Thymus (tissue), 11 donors: ENCODE data around the gene AAR2. TPM values are rescaled to one million over a fixed set of nuclear protein-coding genes. Genes with fewer than 3 reads are reported as not detected.

ENCODE experiments used
- DNase-seq, 9 donors: peaks; one replicate each; pipeline ENCODE4 v3.0.0-alpha.2; 2013; ENCODE audit warnings: low spot score in 9 of 9, low read depth in 6 of 9, missing footprints in 1 of 9
- H3K27ac ChIP-seq, 2 donors: one replicate each; pipeline ENCODE4 v1.5.1; 2013; ENCODE audit warnings: control low read depth in 1 of 2, low read depth in 1 of 2, low read length in 1 of 2, mild to moderate bottlenecking in 1 of 2, moderate library complexity in 1 of 2
- H3K27me3 ChIP-seq, 2 donors: one replicate each; pipeline ENCODE4 v1.5.1; 2013; ENCODE audit warnings: low read length in 1 of 2; ENCODE audit not compliant: control insufficient read depth in 2 of 2, insufficient read depth in 1 of 2
- H3K36me3 ChIP-seq, 2 donors: one replicate each; pipeline ENCODE4 v1.5.1; 2013; ENCODE audit warnings: low read length in 1 of 2, mild to moderate bottlenecking in 1 of 2, moderate library complexity in 1 of 2; ENCODE audit not compliant: control insufficient read depth in 2 of 2, insufficient read depth in 2 of 2
- H3K4me1 ChIP-seq, 2 donors: one replicate each; pipeline ENCODE4 v1.5.1; 2013; ENCODE audit warnings: low read length in 2 of 2; ENCODE audit not compliant: control insufficient read depth in 2 of 2, insufficient read depth in 2 of 2
- H3K4me3 ChIP-seq, 2 donors: one replicate each; pipeline ENCODE4 v1.5.1; 2013; ENCODE audit warnings: low read length in 2 of 2, control low read depth in 1 of 2, mild to moderate bottlenecking in 1 of 2
- H3K9me3 ChIP-seq, 2 donors: one replicate each; pipeline ENCODE4 v1.5.1; 2013; ENCODE audit warnings: low read length in 1 of 2, mild to moderate bottlenecking in 1 of 2; ENCODE audit not compliant: control insufficient read depth in 2 of 2, insufficient read depth in 1 of 2
- WGBS: extraction: QIAGEN DNeasy Blood & Tissue Kit; methylation state at CpG from one replicate; pipeline ENCODE4 v1.1.7; 2013; 5-methylcytosine and 5-hydroxymethylcytosine counted together
- polyA plus RNA-seq: library from polyadenylated mRNA; stranded (reverse); fragments of 200-250 nt; gene quantifications from one replicate; pipeline ENCODE4 v1.2.3, GENCODE V29; 2013
- total RNA-seq: library from RNA; stranded (reverse); fragments of 120-200 nt; gene quantifications from one replicate; pipeline ENCODE4 v1.2.4, GENCODE V29; 2013
- donor health status: healthy.

The AAR2 gene
- total and polyA plus RNA-seq, 2 donors = 24.5 to 26.0 TPM

DNA sequence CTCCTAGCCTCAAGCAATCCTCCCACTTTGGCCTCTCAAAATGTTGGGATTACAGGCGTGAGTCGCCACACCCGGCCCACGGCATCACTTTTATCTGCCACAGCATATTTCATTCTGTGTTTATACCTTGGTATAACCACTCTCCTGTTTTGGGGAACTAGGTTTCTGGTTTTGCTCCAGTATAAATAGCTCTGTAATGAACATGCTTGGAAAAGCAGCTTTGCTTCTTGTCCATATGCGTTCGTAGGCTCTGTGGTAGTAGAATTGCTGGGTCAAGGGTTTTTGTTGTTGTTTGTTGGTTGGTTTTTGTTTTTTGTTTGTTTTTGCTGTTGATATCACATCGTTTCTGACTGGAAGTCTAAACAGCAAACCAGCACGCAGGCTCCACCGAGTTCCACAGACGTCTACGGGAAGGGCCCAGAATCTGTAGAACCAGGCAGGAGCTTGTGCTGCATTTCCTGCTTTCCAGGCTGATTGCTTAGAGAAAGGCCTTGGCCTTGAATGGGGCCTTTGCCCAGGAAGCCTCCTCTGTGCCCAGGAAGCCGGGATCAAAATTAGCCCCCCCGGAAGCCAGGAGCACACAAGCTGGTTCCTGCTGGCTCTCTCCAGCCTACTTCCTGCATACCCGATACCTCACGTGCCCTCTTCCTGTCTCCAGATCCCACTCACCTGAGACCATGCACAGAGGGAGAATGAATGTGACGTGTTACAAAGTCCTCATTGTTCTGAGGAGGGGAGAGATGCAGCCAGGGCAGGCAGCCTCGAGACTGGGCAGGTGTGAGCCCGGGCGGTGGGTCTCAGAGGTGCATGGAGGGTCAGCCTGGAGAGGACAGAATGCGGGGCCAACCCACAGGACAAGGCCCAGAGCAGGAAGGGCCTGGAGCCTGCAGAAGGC lies 34.7 kb downstream of the AAR2 start:
- 91% methylated on average over 20 of the region's 20 CpGs for WGBS
- no peaks in the 10 kb centered on the region for H3K36me3 ChIP-seq
- no peaks in the 10 kb centered on the region for H3K9me3 ChIP-seq
- no peaks in the 10 kb centered on the region for H3K4me1 ChIP-seq
- no peak overlapping the region for H3K27ac ChIP-seq
- H3K4me3 ChIP-seq = no peak overlapping the region
- H3K27me3 ChIP-seq = peaks cover 2 to 18% of the 10 kb centered on the region in 2 donors
- no peak for DNase-seq

GRCh38 chr20:36271639-36272546 lies 35.6 kb downstream of the AAR2 start:
- no peak for DNase-seq
- Histone ChIP-seq H3K4me1 (no peaks in the 10 kb centered on the region), H3K9me3 (no peaks in the 10 kb centered on the region), H3K36me3 (no peaks in the 10 kb centered on the region), H3K27ac (no peak overlapping the region), H3K27me3 (peaks cover 2 to 18% of the 10 kb centered on the region in 2 donors), H3K4me3 (no peak overlapping the region)
- WGBS = 95% methylated on average over 21 of the region's 21 CpGs

- no peak overlapping the region for H3K27ac ChIP-seq
- WGBS = 93% methylated on average over 12 of the region's 12 CpGs
- H3K4me3 ChIP-seq = no peak overlapping the region
- DNase-seq = no peak
- no peaks in the 10 kb centered on the region for H3K36me3 ChIP-seq
- H3K27me3 ChIP-seq = peaks cover 2 to 22% of the 10 kb centered on the region in 2 donors
- H3K9me3 ChIP-seq = no peaks in the 10 kb centered on the region
- no peaks in the 10 kb centered on the region for H3K4me1 ChIP-seq
Observed at GRCh38 chr20:36272547-36273220, 36.4 kb downstream of the AAR2 start.

GRCh38 chr20:36273414-36274180 lies 37.3 kb downstream of the AAR2 start:
- H3K36me3 ChIP-seq = no peaks in the 10 kb centered on the region
- no peaks in the 10 kb centered on the region for H3K9me3 ChIP-seq
- DNase-seq = no peak
- peaks cover 2 to 22% of the 10 kb centered on the region in 2 donors for H3K27me3 ChIP-seq
- no peaks in the 10 kb centered on the region for H3K4me1 ChIP-seq
- WGBS = 89% methylated on average over 12 of the region's 12 CpGs
- H3K27ac ChIP-seq = no peak overlapping the region
- no peak overlapping the region for H3K4me3 ChIP-seq

DNA sequence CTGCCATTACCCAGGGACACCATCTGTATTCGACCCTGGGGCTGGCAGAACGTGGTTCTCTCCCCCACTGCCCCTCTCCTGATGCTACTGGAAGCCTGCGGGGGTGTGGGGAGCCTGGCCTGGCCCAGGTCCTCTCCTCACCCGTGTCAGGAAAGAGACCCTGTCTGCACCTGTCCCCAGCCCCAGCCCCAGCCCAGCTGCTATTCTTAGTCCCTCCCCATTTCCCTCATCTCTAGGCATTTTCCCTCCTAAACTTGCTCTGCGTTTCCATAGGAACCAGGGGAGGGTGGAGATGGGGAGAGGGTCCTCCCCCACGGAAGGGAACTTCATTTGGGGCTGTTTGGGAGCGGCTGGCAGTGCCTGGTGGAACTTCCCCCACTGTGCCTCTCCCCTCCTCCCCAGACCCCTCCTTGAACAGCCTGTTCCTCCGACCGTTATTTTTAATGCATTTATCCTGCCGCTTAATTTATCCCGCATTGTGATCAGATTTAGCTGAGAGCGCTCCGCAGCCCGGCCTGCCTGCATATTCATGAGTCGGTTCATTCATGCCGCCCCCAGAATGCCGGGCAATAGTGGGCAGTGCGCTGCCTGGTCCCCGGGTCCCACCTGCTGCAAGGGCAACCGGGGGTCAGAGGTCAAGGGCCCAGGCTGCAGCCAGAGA lies 38.0 kb downstream of the AAR2 start:
- no peaks in the 10 kb centered on the region for H3K9me3 ChIP-seq
- no peaks in the 10 kb centered on the region for H3K36me3 ChIP-seq
- DNase-seq = no peak
- H3K27ac ChIP-seq = no peak overlapping the region
- 59% methylated on average over 20 of the region's 20 CpGs for WGBS
- H3K4me3 ChIP-seq = no peak overlapping the region
- peaks cover 2 to 22% of the 10 kb centered on the region in 2 donors for H3K27me3 ChIP-seq
- no peaks in the 10 kb centered on the region for H3K4me1 ChIP-seq

GRCh38 chr20:36275011-36275410 lies 38.7 kb downstream of the AAR2 start:
- WGBS = 85% methylated on average over 5 of the region's 5 CpGs
- Histone ChIP-seq H3K4me3 (no peak overlapping the region), H3K36me3 (no peaks in the 10 kb centered on the region), H3K27me3 (peaks cover 2 to 22% of the 10 kb centered on the region in 2 donors), H3K4me1 (no peaks in the 10 kb centered on the region), H3K9me3 (no peaks in the 10 kb centered on the region), H3K27ac (no peak overlapping the region)
- no peak for DNase-seq

GRCh38 chr20:36275441-36276189 lies 39.3 kb downstream of the AAR2 start:
- H3K36me3 ChIP-seq = no peaks in the 10 kb centered on the region
- peaks cover 2 to 22% of the 10 kb centered on the region in 2 donors for H3K27me3 ChIP-seq
- 91% methylated on average over 12 of the region's 12 CpGs for WGBS
- no peak for DNase-seq
- no peaks in the 10 kb centered on the region for H3K9me3 ChIP-seq
- H3K4me1 ChIP-seq = no peaks in the 10 kb centered on the region
- no peak overlapping the region for H3K27ac ChIP-seq
- H3K4me3 ChIP-seq = no peak overlapping the region
